Esophagus squamous epithelium (tissue), 4 donors: ENCODE data around the gene PGLYRP1.

Experiments used
- POLR2A ChIP-seq, 4 donors: fragments of 450-650 bp; IDR thresholded peaks; one replicate each; pipeline ENCODE4 v1.6.1; 2017; ENCODE audit warnings: antibody characterized with exemption in 4 of 4, mild to moderate bottlenecking in 4 of 4, moderate library complexity in 3 of 4
- TF ChIP-seq, protein P1 (sequence below), 6 experiments: fragments of 450-650 bp in 4 of 6; fragments of 200-600 bp in 2 of 6; sonication (generic) in 2 of 6; IDR thresholded peaks; one replicate each; pipeline ENCODE4 v1.5.1; 2016 to 2019; ENCODE audit warnings: antibody characterized with exemption in 6 of 6, mild to moderate bottlenecking in 4 of 6, moderate library complexity in 4 of 6

DNA sequence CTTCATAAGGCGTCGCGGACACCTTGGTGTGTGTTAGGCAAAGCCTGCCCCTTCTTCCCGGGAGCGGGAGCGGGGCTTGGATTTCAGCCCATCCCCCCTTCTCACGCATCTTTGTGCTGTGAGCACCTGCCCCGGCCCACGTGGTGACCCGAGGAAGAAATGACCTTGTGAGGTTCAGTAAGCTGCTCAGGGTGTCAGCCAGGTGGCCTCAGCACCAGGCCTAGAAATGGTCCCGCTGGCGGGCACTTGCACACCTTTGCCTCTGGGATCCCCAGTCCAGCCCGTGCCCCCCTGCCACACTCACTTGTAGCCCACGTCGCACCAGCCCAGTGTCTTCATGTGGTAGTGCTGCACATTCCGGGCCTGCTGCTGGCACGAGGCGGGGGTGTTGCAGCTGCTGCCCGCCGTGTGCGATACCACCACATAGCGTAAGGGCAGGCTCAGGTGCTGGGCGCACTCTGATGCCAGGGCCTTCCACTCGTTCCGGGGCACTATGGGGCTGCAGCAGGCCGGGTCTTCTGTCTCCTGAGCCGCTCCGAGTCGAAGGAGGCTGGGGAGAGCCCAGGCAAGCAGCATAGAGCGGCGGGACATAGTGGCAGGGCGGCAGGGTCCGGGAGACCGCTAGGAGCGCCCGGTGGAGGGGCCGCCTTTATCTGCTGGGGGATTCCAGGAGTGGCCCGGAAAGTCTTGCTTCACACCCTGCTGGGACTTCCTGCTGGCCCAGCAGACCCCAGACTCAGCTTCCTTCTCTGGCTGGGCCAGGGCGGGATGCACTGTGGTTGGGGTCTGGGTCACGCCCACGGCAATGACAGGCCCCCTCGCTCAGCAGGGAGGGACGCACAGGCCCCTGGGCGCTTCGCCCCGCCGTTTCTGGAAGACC, at the start of gene PGLYRP1:
- TF ChIP-seq, protein P1, sequence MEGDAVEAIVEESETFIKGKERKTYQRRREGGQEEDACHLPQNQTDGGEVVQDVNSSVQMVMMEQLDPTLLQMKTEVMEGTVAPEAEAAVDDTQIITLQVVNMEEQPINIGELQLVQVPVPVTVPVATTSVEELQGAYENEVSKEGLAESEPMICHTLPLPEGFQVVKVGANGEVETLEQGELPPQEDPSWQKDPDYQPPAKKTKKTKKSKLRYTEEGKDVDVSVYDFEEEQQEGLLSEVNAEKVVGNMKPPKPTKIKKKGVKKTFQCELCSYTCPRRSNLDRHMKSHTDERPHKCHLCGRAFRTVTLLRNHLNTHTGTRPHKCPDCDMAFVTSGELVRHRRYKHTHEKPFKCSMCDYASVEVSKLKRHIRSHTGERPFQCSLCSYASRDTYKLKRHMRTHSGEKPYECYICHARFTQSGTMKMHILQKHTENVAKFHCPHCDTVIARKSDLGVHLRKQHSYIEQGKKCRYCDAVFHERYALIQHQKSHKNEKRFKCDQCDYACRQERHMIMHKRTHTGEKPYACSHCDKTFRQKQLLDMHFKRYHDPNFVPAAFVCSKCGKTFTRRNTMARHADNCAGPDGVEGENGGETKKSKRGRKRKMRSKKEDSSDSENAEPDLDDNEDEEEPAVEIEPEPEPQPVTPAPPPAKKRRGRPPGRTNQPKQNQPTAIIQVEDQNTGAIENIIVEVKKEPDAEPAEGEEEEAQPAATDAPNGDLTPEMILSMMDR (IDR thresholded peaks at IDR 0.05): no peak
- no peak for TF ChIP-seq POLR2A (IDR thresholded peaks at IDR 0.05)
